Hepatocyte (in vitro differentiated cells): ENCODE measurements around the gene C2CD4C. TPM values are rescaled to one million over a fixed set of nuclear protein-coding genes. Genes with fewer than 3 reads are reported as not detected.

Experiments
- DNase-seq: peaks from one replicate; pipeline ENCODE4 v3.0.0-alpha.2; 2016; ENCODE audit warnings: low spot score
- H2AFZ ChIP-seq: fragments of 200-600 bp; sonication (generic); 2 replicates; pipeline ENCODE4 v1.6.0; 2016; ENCODE audit warnings: antibody characterized with exemption, mild to moderate bottlenecking
- H3K27ac ChIP-seq: fragments of 200-600 bp; sonication (generic); 2 replicates; pipeline ENCODE4 v1.5.1; 2016; ENCODE audit warnings: mild to moderate bottlenecking
- H3K27me3 ChIP-seq: fragments of 200-600 bp; sonication (generic); 2 replicates; pipeline ENCODE4 v1.6.1; 2016
- H3K36me3 ChIP-seq: fragments of 200-600 bp; sonication (generic); replicated peaks from 2 replicates; pipeline ENCODE4 v1.5.1; 2016; ENCODE audit warnings: low read depth; ENCODE audit not compliant: insufficient read depth
- H3K4me1 ChIP-seq: fragments of 200-600 bp; sonication (generic); 2 replicates; pipeline ENCODE4 v1.5.1; 2016; ENCODE audit warnings: mild to moderate bottlenecking, moderate library complexity; ENCODE audit not compliant: insufficient read depth
- H3K4me2 ChIP-seq: fragments of 200-600 bp; sonication (generic); 2 replicates; pipeline ENCODE4 v1.6.0; 2016
- H3K4me3 ChIP-seq: fragments of 200-600 bp; sonication (generic); 2 replicates; pipeline ENCODE4 v1.5.1; 2016; ENCODE audit warnings: mild to moderate bottlenecking
- H3K79me2 ChIP-seq: fragments of 200-600 bp; sonication (generic); 2 replicates; pipeline ENCODE4 v1.6.0; 2017; ENCODE audit warnings: mild to moderate bottlenecking
- H3K9me2 ChIP-seq: fragments of 200-600 bp; sonication (generic); replicated peaks from 2 replicates; pipeline ENCODE4 v1.6.0; 2017; ENCODE audit warnings: mild to moderate bottlenecking; ENCODE audit not compliant: insufficient read depth
- H3K9me3 ChIP-seq: fragments of 200-600 bp; sonication (generic); 2 replicates; pipeline ENCODE4 v1.5.1; 2016; ENCODE audit warnings: low read depth, mild to moderate bottlenecking
- H4K20me1 ChIP-seq: fragments of 200-600 bp; sonication (generic); 2 replicates; pipeline ENCODE4 v1.6.0; 2016; ENCODE audit warnings: mild to moderate bottlenecking; ENCODE audit not compliant: insufficient read depth, poor library complexity, severe bottlenecking
- EZH2 ChIP-seq: fragments of 200-600 bp; sonication (generic); IDR thresholded peaks from 2 replicates; pipeline ENCODE4 v1.6.1; 2016; ENCODE audit warnings: antibody characterized with exemption, mild to moderate bottlenecking, borderline replicate concordance
- EZH2phosphoT487 ChIP-seq: fragments of 200-600 bp; sonication (generic); IDR thresholded peaks from one replicate; pipeline ENCODE4 v1.6.1; 2018; ENCODE audit warnings: antibody characterized with exemption, mild to moderate bottlenecking, low read depth, moderate library complexity; ENCODE audit not compliant: unreplicated experiment, severe bottlenecking
- WGBS: methylation state at CpG from one replicate; pipeline ENCODE4 v1.1.6; 2016; ENCODE audit warnings: low lambda C conversion rate; ENCODE audit errors: missing lambda C conversion rate; 5-methylcytosine and 5-hydroxymethylcytosine counted together
- polyA plus RNA-seq: library from polyadenylated mRNA; unstranded; fragments of >200 nt; fragmentation: Nextera tagmentation; extraction: Ambion mirVana; gene quantifications from 2 replicates; pipeline ENCODE4 v1.2.1, GENCODE V29; 2016
- total RNA-seq: library from RNA; depleted of rRNA; stranded (reverse); fragments of >200 nt; gene quantifications from 2 replicates; pipeline ENCODE4 v1.2.3, GENCODE V29; 2014
- TF ChIP-seq, protein P1 (sequence below): fragments of 200-600 bp; sonication (generic); IDR thresholded peaks from 2 replicates; pipeline ENCODE4 v1.5.1; 2016; ENCODE audit warnings: antibody characterized with exemption, mild to moderate bottlenecking; ENCODE audit not compliant: poor library complexity

C2CD4C gene
- total and polyA plus RNA-seq, 2 experiments from 2014 or later = 3.4 to 4.6 TPM

DNA sequence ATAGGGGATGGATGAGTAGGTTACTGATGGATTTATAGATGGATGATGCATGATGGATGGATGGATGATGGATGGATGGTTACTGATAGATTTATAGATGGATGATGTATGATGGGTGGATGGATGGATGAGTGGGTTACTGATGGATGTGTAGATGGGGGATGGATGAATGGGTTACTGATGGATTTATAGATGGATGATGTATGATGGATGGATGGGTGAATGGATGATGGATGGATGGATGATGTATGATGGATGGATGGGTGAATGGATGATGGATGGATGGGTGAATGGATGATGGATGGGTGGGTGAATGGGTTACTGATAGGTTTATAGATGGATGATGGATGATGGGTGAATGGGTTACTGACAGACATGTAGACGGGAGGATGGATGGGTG is 6.3 kb upstream of the C2CD4C start:
- no peak overlapping the region for H2AFZ ChIP-seq
- no peaks in the 10 kb centered on the region for H3K9me3 ChIP-seq
- no peaks in the 10 kb centered on the region for H3K4me1 ChIP-seq
- no peaks in the 10 kb centered on the region for H3K36me3 ChIP-seq
- no peak overlapping the region for H3K4me3 ChIP-seq
- TF ChIP-seq, protein P1, sequence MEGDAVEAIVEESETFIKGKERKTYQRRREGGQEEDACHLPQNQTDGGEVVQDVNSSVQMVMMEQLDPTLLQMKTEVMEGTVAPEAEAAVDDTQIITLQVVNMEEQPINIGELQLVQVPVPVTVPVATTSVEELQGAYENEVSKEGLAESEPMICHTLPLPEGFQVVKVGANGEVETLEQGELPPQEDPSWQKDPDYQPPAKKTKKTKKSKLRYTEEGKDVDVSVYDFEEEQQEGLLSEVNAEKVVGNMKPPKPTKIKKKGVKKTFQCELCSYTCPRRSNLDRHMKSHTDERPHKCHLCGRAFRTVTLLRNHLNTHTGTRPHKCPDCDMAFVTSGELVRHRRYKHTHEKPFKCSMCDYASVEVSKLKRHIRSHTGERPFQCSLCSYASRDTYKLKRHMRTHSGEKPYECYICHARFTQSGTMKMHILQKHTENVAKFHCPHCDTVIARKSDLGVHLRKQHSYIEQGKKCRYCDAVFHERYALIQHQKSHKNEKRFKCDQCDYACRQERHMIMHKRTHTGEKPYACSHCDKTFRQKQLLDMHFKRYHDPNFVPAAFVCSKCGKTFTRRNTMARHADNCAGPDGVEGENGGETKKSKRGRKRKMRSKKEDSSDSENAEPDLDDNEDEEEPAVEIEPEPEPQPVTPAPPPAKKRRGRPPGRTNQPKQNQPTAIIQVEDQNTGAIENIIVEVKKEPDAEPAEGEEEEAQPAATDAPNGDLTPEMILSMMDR = no peak
- TF ChIP-seq EZH2phosphoT487 (no peak), EZH2 (no peak)
- H4K20me1 ChIP-seq = no peaks in the 10 kb centered on the region
- no peaks in the 10 kb centered on the region for H3K79me2 ChIP-seq
- no peaks in the 10 kb centered on the region for H3K9me2 ChIP-seq
- H3K27me3 ChIP-seq = peaks cover 2% of the 10 kb centered on the region
- no peak overlapping the region for H3K4me2 ChIP-seq
- DNase-seq = no peak
- WGBS = 91% methylated on average over 1 of the region's 1 CpG
- no peak overlapping the region for H3K27ac ChIP-seq

DNA sequence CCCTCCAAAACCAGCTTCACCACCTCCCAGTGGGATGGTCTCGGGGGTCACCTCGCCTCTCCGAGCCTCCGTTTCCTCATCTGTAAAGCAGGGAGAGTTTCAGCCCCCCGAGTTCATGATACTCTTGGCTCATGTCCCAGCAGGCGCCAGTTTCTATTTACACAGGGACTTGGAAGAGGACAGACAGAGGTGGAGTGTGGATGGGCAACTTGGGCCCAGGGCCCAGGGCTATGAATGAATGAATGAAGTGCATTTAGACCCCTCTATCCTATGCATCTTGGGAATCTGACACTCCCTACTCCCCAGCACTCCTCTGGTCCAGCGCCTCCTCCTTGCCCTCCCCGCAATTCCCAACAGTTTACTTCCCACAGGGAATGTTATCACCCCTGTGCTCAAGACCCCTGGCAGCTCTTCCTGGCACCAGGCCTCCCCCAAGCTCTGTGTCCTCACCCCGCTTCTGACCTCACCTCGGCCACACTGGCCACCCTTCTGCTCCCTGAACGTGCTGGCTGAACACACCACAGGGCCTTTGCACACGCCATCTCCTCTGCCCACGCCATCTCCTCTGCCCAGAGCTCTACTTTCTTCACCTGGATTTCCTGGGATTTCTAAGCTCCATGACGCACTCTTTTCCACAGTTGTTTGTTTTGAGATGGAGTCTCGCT is 4.9 kb upstream of the C2CD4C start:
- Histone ChIP-seq H3K27me3 (peaks cover 12% of the 10 kb centered on the region), H3K4me2 (no peak overlapping the region), H3K4me3 (no peak overlapping the region), H4K20me1 (no peaks in the 10 kb centered on the region), H3K4me1 (no peaks in the 10 kb centered on the region), H3K9me2 (no peaks in the 10 kb centered on the region), H2AFZ (no peak overlapping the region), H3K9me3 (no peaks in the 10 kb centered on the region), H3K79me2 (no peaks in the 10 kb centered on the region), H3K36me3 (no peaks in the 10 kb centered on the region), H3K27ac (no peak overlapping the region)
- DNase-seq = no peak
- TF ChIP-seq EZH2 (no peak), EZH2phosphoT487 (no peak)
- TF ChIP-seq, protein P1 = no peak
- 87% methylated on average over 15 of the region's 15 CpGs for WGBS

DNA sequence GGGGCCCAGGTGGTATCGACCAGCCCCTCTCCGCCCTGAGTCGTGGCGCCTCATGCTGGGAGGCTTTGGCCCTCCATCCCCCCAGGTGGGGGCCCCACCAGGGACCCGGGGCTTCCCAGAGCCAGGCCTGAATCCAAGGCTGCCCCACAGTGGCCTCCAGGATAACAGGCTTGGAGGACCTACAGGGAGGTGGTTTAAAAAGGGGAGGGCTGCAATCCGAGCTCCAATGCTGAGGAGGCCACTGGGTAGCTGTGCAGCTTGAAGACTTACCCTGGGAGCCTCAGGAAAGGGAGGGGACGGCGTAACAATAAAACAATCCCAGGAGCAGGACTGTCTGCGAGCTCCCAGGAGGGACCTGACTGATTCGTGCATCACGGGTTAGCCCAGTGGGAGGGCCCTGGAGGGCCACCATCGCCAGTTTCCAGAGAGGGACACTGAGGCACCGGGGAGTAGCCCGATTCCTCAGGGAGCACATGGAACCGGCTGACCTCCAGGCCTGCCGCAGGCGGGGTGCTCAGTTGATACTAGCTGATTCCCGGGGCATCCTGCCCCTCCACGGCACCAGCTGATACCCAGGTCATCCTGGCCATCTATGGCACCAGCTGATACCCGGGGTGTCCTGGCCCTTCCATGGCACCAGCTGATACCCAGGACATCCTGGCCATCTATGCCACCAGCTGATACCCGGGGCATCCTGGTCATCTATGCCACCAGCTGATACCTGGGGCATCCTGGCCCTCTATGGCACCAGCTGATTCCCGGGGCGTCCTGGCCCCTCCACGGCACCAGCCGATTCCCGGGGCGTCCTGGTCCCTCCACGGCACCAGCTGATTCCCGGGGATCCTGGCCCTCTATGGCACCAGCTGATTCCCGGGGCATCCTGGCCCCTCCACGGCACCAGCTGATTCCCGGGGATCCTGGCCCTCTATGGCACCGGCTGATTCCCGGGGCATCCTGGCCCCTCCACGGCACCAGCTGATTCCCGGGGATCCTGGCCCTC is 3.7 kb upstream of the C2CD4C start:
- no peak overlapping the region for H3K27ac ChIP-seq
- H3K27me3 ChIP-seq = peaks cover 12% of the 10 kb centered on the region
- H3K36me3 ChIP-seq = no peaks in the 10 kb centered on the region
- peaks cover 7% of the 10 kb centered on the region for H3K4me1 ChIP-seq
- no peak overlapping the region for H3K4me3 ChIP-seq
- H3K79me2 ChIP-seq = no peaks in the 10 kb centered on the region
- H2AFZ ChIP-seq = no peak overlapping the region
- 47% methylated on average over 23 of the region's 36 CpGs for WGBS
- H3K4me2 ChIP-seq = peak overlapping the region; percentile 57
- no peaks in the 10 kb centered on the region for H4K20me1 ChIP-seq
- no peak for TF ChIP-seq EZH2phosphoT487
- TF ChIP-seq, protein P1 = peak; percentile 22
- H3K9me2 ChIP-seq = no peaks in the 10 kb centered on the region
- DNase-seq = peak; percentile 67
- H3K9me3 ChIP-seq = no peaks in the 10 kb centered on the region
